ENCODE data around the gene FREM2.
A peak's percentile ranks its signal among the peaks of the same experiment; 100 is the strongest.

Gene FREM2

DNA sequence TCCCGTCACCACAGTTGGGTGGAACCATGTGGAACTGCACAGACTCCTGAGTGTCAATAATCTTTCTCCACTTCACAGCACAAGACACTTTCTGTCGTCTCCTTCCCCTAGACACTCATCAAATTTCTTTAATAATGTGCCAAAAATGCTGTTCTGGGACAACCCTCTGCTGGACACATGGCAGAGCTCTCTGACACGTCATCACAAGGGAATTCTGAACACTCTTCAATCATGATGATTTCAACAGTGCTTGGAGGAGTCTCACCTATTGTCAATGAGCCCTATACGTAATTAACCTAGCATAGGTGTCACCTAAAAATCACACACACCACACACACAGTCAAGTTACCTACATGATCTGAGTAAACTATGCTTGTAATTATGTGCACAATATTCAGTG, 162.4 kb downstream of the FREM2 start:
- DNase-seq = peak; percentile 1

- no peak for DNase-seq
Observed at GRCh38 chr13:38850868-38851626, 164.2 kb downstream of the FREM2 start.

DNA sequence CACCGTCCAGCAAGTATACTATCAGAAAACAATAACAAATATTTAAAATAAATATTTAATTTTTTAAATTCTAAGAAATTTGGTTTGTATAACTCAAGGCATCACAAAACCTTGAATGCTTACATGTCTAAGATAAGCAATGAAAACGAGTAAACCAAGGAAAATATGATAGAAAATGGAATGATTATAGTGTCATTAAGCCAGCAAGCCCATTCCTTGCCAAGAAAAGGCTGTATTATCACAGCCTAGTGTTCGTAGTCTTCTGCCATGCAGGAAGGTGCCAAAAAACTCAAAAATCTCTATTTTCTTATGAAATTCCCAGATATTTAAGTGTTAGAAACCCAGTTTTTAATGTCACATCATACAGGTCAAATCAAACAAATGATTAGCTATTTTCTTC, 167.3 kb downstream of the FREM2 start:
- DNase-seq = no peak

- no peak for DNase-seq
Observed at GRCh38 chr13:38856065-38856464, 169.2 kb downstream of the FREM2 start.

GRCh38 chr13:38862443-38862842, 175.6 kb downstream of the FREM2 start:
- DNase-seq = no peak

DNA sequence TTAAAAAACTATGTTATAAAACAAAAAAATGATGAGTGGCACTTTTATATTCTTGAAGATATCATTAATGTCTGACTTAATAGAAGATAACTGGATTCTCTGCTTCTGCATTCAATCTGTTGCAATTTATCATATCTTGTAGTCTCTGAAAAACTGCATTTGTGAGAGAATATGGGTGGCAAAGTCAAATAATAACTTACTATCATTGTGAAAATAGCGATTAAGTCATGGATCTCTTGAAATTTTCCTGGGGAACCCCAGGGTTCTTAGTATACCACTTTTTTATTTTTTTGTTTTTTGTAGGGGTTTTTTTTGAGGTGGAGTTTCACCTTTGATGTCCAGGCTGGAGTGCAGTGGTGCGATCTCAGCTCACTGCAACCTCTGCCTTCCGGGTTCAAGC, 176.7 kb downstream of the FREM2 start:
- no peak for DNase-seq

GRCh38 chr13:38866649-38867048, 179.8 kb downstream of the FREM2 start:
- no peak for DNase-seq

DNA sequence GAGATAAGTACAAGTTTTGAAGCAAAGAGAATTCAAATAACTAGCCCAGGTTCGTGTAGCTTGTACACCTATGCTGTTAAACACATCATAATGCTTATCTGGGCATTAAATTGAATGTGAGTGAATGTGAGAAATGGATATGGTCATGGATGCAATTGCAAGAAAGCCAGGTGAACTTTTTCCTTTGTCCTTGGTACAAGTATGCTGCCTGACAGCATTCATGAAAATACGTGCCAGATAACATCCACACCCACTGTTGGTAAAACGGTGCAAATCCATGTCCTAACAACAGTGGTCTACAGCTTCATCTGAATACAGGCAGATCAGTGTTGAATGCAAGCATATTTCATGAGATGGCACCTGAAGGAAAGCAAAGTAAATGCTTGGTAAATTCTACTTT, 181.5 kb downstream of the FREM2 start:
- DNase-seq = no peak

- no peak for DNase-seq
Observed at GRCh38 chr13:38868870-38869269, 182.0 kb downstream of the FREM2 start.

DNA sequence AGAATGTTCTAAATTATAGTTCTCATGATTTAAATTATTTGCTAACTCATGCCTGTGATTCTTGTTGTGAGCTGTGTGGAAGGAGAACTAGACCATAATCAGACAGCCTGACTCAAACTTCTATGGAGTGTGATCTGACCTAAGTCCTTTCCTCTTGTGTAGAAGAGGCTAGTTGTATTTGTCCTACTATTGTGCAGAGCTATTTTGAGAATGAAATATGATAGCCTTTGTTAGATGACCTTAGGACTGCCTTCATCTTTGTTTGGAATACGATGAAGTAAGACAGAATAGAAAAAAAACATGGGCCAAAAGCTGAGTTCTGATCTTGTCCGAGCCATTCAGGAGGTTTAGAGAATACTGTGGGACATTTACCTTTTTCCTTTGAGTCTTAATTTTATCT, 184.4 kb downstream of the FREM2 start:
- no peak for DNase-seq

DNA sequence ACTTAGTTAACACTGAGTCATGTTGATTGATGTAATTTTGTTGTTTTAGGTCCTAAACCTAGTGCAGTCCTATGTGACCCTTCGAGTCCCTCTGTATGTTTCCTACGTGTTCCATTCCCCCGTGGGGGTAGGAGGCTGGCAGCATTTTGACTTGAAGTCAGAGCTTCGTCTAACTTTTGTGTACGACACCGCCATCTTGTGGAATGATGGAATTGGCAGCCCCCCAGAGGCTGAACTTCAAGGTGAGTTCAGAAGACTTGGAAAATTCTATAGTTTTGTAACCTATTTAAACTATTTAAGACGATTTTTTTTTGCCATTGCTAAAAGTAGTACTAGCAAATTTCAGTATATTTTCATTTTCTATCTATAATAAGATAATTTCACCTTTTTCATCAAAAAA, 185.8 kb downstream of the FREM2 start:
- DNase-seq = peak; percentile 53

DNA sequence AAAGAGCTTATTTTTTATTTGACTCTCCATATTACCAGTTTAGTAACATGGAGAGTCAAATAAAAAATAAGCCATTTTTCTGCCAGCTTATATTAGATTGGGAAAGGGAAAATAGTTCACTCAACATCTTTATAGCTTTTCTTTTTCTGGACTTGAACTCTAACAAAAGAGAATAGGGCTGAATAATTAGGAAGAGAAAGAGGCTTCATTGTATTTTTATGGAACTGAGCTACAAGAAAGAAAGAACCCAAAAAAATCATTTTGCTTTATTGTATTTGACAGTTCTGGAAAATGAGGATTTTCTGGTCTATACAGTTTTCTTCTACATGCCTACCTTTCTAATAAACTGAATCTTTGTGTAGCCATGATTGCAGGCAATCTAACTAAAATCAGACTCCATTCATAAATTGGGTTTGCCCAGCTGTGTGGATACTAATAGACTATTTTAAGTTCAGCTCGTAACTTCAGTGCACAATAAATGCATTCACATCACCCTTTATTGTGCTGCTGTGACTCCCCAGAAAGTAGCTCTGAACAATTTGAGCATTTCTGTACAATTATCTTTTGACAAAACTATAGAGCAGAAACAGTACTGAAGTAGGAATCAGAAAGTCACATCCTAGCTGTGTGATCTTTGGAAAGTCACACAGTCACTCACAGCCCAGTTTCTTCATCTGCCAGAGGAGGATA, 188.5 kb downstream of the FREM2 start:
- no peak for DNase-seq

DNA sequence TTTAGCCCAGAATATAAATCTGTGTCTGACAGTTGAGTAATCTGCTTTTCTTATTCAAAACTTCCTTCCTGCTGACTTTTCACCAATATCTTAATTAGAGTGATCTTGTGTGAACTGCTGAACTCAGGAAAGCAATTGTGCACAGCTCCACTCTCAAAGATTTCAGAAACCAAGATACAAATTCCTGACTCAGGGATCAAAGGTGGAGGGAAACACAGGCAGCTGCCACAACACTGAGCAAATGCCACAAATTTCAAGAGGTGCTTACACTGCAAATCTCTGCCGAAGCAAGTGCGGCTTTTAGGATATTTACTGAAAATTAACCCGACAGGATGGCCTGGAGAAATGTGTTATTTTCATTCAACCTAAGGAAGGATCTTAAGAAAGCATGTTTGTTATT, 192.4 kb downstream of the FREM2 start:
- no peak for DNase-seq

- DNase-seq = no peak
Observed at GRCh38 chr13:38879786-38880185, 192.9 kb downstream of the FREM2 start.

GRCh38 chr13:38880397-38880796, 193.5 kb downstream of the FREM2 start:
- no peak for DNase-seq

- peak; percentile 1 for DNase-seq
Observed at GRCh38 chr13:38883783-38884182, 196.9 kb downstream of the FREM2 start.

DNA sequence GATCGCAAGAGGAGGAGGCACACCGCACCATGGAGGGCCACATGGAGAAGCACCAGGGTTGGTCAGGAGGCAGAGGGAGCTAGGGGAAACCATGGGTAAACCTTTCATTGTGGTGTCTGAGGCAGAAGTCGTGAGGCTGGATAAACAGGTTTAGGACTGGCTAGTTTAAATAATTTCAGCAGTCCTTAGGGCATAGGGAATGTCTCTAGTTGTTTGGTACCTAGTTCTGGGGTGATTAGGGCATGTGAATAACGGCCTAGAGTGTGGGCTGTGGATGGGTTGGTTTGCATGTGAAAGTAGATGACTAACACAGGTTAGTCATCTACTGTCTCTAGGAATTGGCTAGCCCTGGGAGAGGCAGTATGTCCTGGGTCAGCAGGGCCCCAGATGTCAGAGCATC, 201.4 kb downstream of the FREM2 start:
- peak; percentile 38 for DNase-seq

DNA sequence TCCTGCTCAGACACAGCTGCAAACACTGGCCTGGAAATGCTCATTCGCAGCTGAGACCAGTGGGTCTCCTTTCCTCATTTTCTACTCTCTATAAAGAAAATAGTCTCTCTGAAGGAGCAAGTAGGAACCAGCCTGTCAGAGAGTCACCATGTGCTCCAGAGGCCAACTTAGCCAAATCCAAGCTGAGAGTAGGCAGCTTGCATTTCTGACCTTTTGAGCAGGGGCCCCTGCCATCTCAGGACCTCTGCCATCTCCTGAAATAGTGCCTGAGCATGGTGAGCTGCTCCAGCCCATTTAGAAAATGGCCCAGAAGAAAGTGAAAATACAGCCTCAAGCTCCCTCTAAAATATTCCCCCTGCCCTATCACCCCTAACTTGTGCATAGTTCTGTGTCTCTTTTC, 208.2 kb downstream of the FREM2 start:
- no peak for DNase-seq

GRCh38 chr13:38897521-38897920, 210.6 kb downstream of the FREM2 start:
- no peak for DNase-seq

- no peak for DNase-seq
Observed at GRCh38 chr13:38898481-38898880, 211.6 kb downstream of the FREM2 start.

- no peak for DNase-seq
Observed at GRCh38 chr13:38899571-38899970, 212.7 kb downstream of the FREM2 start.

DNA sequence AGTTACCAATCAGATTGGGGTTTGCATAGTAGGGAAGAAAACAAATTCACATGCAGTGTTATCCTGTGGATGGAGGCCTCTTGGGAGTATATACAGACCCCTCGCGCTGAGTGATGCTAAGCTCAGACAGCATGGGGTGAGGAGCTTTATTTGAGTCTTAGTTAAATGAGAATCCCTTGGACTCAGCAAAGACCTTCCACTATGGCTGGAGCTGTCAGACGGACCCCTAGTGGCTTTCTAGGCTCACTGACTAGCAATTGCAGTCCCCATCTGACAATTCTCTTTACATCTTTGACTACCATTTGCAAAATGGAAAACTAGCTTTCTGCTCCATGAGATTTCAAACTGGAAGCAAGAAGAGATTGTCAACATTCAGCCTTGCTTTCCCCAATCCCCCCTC, 213.3 kb downstream of the FREM2 start:
- DNase-seq = no peak

- no peak for DNase-seq
Observed at GRCh38 chr13:38902551-38902950, 215.7 kb downstream of the FREM2 start.

DNA sequence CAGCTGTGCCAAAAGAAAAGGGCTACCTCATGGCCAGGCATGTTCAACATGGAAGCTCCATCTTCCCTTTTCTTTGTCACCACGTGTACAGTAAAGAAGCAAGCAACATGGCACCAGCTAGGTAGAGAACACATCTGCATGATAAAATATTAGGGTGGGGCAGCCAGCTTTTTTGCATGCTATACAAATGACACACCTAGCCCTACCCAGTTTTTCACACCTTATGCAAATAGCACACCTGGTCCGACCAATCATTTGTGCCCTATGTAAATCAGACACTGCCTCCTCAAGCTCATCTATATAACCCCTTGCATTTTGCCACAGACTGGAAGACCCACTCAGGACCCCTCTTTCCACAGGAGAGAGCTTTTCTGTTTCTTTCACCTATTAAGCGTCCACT, 218.2 kb downstream of the FREM2 start:
- no peak for DNase-seq

- no peak for DNase-seq
Observed at GRCh38 chr13:38905861-38906260, 219.0 kb downstream of the FREM2 start.

Measured in fibroblast of upper back skin (primary cell).